ENCODE measurements around the gene ODF2.

ODF2 gene

DNA sequence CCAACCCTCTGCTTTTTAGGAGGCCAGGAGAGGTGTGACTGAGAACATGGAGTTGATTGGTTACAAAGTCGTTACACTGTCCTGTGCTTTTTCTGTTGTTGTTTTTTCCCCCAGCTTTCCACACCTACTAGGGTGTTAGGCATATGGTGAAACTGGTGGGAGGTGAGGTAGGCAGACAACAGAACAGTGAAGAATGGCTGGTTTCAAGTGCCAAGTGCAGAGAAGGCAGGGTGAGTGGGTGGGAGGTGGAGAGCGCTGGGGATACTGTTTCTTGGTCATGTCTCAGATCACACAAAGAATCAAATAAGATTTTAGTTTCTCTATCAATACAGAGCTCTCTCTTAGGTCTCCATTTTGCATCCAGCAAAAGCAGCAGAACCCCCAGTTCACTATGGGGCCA, 94.4 kb downstream of the ODF2 start:
- TF ChIP-seq, protein P1, sequence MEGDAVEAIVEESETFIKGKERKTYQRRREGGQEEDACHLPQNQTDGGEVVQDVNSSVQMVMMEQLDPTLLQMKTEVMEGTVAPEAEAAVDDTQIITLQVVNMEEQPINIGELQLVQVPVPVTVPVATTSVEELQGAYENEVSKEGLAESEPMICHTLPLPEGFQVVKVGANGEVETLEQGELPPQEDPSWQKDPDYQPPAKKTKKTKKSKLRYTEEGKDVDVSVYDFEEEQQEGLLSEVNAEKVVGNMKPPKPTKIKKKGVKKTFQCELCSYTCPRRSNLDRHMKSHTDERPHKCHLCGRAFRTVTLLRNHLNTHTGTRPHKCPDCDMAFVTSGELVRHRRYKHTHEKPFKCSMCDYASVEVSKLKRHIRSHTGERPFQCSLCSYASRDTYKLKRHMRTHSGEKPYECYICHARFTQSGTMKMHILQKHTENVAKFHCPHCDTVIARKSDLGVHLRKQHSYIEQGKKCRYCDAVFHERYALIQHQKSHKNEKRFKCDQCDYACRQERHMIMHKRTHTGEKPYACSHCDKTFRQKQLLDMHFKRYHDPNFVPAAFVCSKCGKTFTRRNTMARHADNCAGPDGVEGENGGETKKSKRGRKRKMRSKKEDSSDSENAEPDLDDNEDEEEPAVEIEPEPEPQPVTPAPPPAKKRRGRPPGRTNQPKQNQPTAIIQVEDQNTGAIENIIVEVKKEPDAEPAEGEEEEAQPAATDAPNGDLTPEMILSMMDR (conservative IDR thresholded peaks at IDR 0.05; ENCODE audit: low read depth), result no peak
- CTCF ChIA-PET, result interaction anchor here (0.6 kb wide), 1 partner anchor 223 kb away, joined by 3 read pairs; no protein-coding TSS in a partner anchor
- H3K27ac ChIP-seq, result no peak overlapping the region
- DNase-seq (ENCODE audit: low spot score), result no peak
- POLR2A ChIA-PET (ENCODE audit: low non-redundant PET), result interaction anchor here (0.6 kb wide), 1 partner anchor 196 kb away, joined by 7 read pairs; no protein-coding TSS in a partner anchor

Data from RWPE1 (cell line).